C4-2B (cell line): ENCODE data around the gene PRR14.

ENCODE experiments used
- H3K27ac ChIP-seq: fragments of 450-650 bp; 2 replicates; pipeline ENCODE4 v1.5.1; 2017
- CTCF ChIP-seq: fragments of 450-650 bp; conservative IDR thresholded peaks from 2 replicates; pipeline ENCODE4 v1.5.1; 2017; ENCODE audit warnings: mild to moderate bottlenecking
- ZFX ChIP-seq: fragments of 450-650 bp; IDR thresholded peaks from 2 replicates; pipeline ENCODE4 v1.6.1; 2017

The PRR14 gene

DNA sequence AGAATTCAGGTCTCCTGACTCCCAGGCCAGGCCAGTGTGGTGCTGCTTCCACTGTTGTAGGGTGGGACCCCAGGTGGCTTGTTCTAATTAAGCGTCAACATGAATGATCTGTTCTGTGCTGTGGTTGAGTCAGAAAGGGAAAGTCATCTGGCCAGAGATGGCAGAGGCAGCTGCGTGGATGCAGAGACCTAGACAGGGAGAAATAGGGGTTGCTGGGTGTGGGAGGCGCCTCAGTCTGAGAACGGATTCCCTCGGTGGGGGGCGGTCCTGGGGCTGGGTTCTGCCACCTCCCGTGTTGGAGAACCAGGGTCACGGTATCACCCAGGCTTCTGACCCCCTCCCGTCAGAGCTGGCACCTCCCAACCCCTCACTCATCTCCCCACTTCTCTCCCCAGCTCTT is 13.1 kb downstream of the PRR14 start:
- TF ChIP-seq ZFX (no peak), CTCF (no peak)
- no peak overlapping the region for H3K27ac ChIP-seq

DNA sequence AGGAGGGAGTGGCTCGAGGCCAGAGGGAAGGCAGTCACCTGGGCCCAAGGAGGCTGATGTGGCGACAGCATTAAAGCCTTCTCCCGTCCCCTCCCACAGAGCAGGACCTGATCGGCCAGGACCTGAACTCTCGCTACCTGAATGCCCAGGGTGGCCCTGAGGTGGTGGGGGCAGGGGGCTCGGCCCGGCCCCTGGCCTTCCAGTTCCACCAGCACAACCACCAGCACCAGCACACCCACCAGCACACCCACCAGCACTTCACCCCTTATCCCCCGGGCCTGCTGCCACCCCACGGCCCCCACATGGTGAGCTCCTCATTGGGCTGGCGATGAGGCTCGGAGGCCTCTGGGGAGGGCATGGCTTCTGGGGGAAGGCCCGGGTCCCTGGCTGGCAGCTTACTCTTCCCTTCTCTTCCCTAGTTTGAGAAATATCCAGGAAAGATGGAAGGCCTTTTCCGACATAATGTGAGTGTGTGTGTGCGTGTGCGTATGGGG is 13.9 kb downstream of the PRR14 start:
- no peak for TF ChIP-seq ZFX
- TF ChIP-seq CTCF, result no peak

DNA sequence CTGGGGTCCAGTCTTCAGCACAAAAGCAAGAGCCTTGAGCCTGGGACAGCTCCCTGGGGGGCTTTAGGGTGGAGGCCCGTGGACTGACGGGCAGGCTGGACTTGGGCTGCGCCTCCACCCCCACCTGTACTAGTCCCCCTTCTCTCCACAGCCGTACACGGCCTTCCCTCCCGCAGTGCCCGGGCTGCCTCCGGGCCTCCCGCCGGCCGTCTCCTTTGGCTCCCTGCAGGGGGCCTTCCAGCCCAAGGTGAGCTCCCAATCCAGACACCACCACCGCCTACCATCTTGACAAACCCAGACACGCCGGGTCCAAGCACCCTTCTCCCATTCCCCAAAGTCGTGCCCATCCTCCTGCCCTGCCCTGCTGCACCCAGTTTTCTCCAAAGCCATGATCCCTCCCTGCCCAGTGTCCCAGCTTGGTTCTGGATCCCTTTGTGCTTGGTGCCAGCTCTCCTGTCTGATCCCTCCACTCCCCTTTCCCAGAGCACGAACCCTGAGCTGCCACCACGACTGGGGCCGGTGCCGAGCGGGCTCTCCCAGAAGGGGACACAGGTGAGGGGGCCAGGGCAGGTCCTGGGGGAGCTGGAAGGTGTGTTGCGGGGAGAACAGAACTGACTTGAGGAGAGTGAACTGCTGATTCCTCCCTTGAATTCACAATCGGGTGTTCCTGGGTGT is 14.5 kb downstream of the PRR14 start:
- H3K27ac ChIP-seq, result no peak overlapping the region
- TF ChIP-seq CTCF (no peak), ZFX (no peak)

More for the DNA sequence above, 13.9 kb downstream of the PRR14 start:
- H3K27ac ChIP-seq, result no peak overlapping the region

- TF ChIP-seq CTCF (no peak), ZFX (no peak)
- no peak overlapping the region for H3K27ac ChIP-seq
These were observed 15.1 kb downstream of the PRR14 start for GRCh38 chr16:30665830-30666190.

DNA sequence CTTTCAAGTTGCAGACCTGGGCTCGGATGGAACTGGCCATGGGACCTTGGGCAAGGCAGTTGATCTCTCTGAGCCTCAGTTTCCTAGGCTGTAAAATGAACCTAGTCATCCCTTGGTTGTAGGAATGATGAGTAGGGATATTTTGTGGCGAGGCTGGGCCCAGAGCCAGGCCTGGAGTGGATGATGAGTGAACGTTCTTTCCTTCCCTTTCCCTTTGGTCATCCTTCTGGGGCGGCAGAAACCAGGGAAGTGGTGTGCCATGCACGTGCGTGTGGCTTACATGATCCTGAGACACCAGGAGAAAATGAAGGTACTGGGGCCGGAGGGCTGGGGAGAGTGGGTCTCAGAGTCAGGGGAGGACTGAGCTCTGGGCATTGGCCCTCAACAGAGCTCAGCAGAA is 15.9 kb downstream of the PRR14 start:
- TF ChIP-seq CTCF, result no peak
- no peak for TF ChIP-seq ZFX
- H3K27ac ChIP-seq, result no peak overlapping the region

DNA sequence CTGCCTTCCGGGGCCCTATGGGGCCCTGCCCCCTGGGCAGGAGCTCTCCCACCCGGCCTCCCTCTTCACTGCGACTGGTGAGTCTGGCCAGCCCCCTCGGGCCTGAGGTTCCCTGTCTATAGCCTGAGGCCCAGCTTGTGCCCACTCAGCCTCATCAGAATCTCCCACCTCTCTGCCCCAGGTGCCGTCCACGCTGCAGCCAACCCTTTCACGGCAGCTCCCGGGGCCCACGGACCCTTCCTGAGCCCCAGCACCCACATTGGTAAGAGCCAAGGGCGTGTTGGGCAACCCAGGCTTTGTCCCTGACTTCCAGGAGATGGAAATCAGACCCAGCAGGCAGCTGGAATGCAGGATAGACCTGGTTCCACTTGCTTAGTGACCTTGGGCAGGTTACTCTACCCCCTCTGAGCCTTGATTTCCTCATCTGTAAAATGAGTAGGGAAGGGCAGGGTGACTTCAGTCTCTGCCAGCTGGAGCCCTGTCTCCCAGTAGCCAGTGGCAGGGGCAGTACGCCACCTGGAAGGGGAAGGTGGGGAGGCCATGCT is 16.7 kb downstream of the PRR14 start:
- TF ChIP-seq CTCF (no peak), ZFX (no peak)
- H3K27ac ChIP-seq, result no peak overlapping the region

- H3K27ac ChIP-seq, result no peak overlapping the region
- TF ChIP-seq ZFX (no peak), CTCF (no peak)
These were observed 17.6 kb downstream of the PRR14 start for GRCh38 chr16:30668393-30668792.
